RWPE2 (cell line): ENCODE results near the gene KRTAP10-7.

Experiments used
- ATAC-seq: fragments of 200-7000 bp; cut with Tn5 transposase; 3 replicates; pipeline ENCODE4 v1.9.1; 2021; ENCODE audit warnings: low read depth
- DNase-seq: peaks from one replicate; pipeline ENCODE4 v3.0.0-alpha.2; 2020; ENCODE audit warnings: low spot score
- H3K27ac ChIP-seq: fragments of 450-650 bp; 2 replicates; pipeline ENCODE4 v1.5.1; 2017; ENCODE audit warnings: mild to moderate bottlenecking; ENCODE audit not compliant: poor library complexity, severe bottlenecking
- H3K27me3 ChIP-seq: fragments of 250-450 bp; sonication (Bioruptor Pico); 2 replicates; pipeline ENCODE4 v1.5.1; 2021; ENCODE audit warnings: mild to moderate bottlenecking, moderate library complexity; ENCODE audit not compliant: insufficient read depth, poor library complexity, severe bottlenecking
- H3K36me3 ChIP-seq: fragments of 250-450 bp; sonication (Bioruptor Pico); 2 replicates; pipeline ENCODE4 v1.5.1; 2020; ENCODE audit warnings: low read depth, mild to moderate bottlenecking, moderate library complexity
- H3K4me1 ChIP-seq: fragments of 250-450 bp; sonication (Bioruptor Pico); 2 replicates; pipeline ENCODE4 v1.5.1; 2021; ENCODE audit warnings: mild to moderate bottlenecking, moderate library complexity; ENCODE audit not compliant: insufficient read depth, poor library complexity, severe bottlenecking
- H3K4me3 ChIP-seq: fragments of 250-450 bp; sonication (Bioruptor Pico); 2 replicates; pipeline ENCODE4 v1.5.1; 2021; ENCODE audit warnings: mild to moderate bottlenecking, moderate library complexity; ENCODE audit not compliant: severe bottlenecking
- H3K9me3 ChIP-seq: fragments of 250-450 bp; sonication (Bioruptor Pico); 2 replicates; pipeline ENCODE4 v1.5.1; 2021; ENCODE audit warnings: mild to moderate bottlenecking, moderate library complexity; ENCODE audit not compliant: severe bottlenecking
- TF ChIP-seq, protein P1 (sequence below): fragments of 450-650 bp; IDR thresholded peaks from one replicate; pipeline ENCODE4 v1.5.1; 2017; ENCODE audit warnings: mild to moderate bottlenecking, moderate library complexity; ENCODE audit not compliant: poor library complexity, severe bottlenecking

Gene KRTAP10-7

DNA sequence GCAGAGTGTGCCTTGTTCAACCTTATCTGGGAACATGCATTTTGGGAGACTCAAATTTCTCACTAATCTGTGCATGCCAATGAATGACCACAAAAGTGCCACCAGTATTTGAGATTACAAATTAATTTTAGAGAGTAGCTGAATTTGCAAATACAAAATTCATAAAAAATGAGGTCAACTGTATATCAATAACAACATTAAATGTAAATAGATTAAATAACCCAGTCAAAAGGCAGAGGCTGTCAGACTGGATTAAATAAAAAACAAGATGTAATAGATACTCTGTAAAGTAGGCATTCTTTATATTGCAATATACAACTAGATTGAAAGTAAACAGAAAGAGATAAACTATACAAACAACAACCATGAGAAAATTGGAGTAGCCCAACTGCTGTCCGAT, 36.3 kb upstream of the KRTAP10-7 start:
- Histone ChIP-seq H3K9me3 (no peaks in the 10 kb centered on the region), H3K4me1 (no peaks in the 10 kb centered on the region), H3K27me3 (peaks cover 5% of the 10 kb centered on the region), H3K4me3 (no peak overlapping the region), H3K36me3 (no peaks in the 10 kb centered on the region), H3K27ac (no peak overlapping the region)
- ATAC-seq (no peak), DNase-seq (no peak)
- TF ChIP-seq, protein P1, sequence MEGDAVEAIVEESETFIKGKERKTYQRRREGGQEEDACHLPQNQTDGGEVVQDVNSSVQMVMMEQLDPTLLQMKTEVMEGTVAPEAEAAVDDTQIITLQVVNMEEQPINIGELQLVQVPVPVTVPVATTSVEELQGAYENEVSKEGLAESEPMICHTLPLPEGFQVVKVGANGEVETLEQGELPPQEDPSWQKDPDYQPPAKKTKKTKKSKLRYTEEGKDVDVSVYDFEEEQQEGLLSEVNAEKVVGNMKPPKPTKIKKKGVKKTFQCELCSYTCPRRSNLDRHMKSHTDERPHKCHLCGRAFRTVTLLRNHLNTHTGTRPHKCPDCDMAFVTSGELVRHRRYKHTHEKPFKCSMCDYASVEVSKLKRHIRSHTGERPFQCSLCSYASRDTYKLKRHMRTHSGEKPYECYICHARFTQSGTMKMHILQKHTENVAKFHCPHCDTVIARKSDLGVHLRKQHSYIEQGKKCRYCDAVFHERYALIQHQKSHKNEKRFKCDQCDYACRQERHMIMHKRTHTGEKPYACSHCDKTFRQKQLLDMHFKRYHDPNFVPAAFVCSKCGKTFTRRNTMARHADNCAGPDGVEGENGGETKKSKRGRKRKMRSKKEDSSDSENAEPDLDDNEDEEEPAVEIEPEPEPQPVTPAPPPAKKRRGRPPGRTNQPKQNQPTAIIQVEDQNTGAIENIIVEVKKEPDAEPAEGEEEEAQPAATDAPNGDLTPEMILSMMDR: no peak

DNA sequence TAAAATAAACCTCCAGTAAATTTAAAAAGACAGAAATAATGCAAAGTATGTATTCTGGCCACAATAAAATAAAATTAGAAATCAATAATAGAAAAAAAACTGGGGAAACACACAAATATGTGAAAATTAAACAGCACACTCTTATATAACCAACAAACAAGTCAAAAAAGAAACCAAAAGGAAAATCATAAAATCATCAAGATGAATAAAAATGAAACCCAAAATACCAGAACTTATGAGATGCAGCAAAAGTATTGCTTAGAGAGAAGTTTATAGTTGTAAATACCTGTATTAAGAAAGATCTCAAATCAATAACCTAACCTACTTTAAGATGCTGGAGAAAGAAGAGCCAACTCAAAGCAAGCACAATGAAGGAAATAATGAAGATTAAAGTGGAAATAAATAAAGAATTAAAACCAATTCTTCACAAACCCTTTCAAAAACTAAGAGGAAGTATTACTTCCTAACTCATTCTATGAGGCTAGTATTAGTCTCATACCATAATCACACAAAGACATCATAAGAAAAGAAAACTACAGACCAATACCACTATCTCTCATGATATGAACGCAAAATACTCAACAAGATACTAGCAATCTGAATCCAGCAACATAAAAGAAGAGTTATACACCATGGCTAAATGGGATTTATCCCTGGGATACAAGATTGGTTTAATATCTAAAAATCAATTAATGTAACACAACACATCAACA, 35.4 kb upstream of the KRTAP10-7 start:
- Histone ChIP-seq H3K4me1 (no peaks in the 10 kb centered on the region), H3K27ac (no peak overlapping the region), H3K4me3 (no peak overlapping the region), H3K9me3 (no peaks in the 10 kb centered on the region), H3K36me3 (no peaks in the 10 kb centered on the region), H3K27me3 (peaks cover 5% of the 10 kb centered on the region)
- TF ChIP-seq, protein P1: no peak
- ATAC-seq (no peak), DNase-seq (no peak)

DNA sequence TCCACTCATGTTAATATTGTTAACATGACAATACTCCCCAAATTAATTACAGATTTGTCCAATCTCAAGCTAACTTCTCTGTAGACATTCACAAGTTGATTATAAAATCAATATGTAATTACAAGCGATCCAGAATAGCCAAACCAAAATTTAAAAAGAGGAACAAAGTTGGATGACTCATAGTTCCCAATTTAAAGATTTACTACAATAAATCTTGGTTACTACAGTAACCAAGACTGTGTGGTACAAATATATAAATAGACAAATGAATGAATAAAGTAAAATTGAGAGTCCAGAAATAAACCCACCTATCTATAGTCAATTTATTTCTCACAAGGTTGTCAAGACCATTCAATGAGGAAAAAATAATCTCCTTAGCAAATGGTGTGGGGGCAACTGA, 34.0 kb upstream of the KRTAP10-7 start:
- peaks cover 2% of the 10 kb centered on the region for H3K9me3 ChIP-seq
- H3K4me1 ChIP-seq: no peaks in the 10 kb centered on the region
- H3K27ac ChIP-seq: no peak overlapping the region
- ATAC-seq: no peak
- TF ChIP-seq, protein P1: no peak
- no peaks in the 10 kb centered on the region for H3K27me3 ChIP-seq
- no peak overlapping the region for H3K4me3 ChIP-seq
- H3K36me3 ChIP-seq: no peaks in the 10 kb centered on the region
- DNase-seq: no peak

DNA sequence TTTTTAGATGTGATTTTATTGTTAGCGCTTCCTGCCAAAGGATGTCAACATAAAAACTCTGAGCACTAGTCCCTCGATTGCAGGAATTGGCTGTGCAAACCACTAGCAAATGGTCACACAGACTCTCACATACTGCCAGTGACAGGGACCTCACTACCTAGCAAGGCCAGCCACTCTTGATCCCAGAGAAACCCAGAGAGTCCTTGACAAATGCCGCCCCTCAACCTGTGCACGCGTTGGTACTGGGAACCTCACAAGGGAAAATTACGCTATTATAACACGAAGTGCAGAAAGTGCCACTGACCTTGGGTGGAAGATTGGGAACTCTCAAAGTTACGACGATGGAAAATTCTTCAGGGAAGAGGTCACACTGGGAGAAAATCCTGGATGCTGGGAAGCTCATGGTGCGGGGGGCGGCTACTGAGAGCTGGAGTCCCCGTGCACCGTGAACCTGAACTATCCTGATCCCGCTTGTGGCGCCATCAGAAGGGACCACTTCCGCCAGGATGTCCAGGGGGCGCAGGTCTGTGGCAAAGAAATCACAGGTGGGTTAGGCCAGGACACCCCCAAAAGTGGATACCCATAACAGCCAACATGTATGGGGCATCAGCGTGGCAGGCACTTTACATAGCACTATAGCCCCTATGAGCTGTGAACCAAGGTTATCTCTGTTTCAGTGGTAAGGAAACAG, 32.8 kb upstream of the KRTAP10-7 start:
- Histone ChIP-seq H3K36me3 (no peaks in the 10 kb centered on the region), H3K4me1 (no peaks in the 10 kb centered on the region), H3K4me3 (no peak overlapping the region), H3K27me3 (no peaks in the 10 kb centered on the region), H3K9me3 (peaks cover 2% of the 10 kb centered on the region), H3K27ac (no peak overlapping the region)
- ATAC-seq: no peak
- TF ChIP-seq, protein P1: no peak
- DNase-seq: peak; percentile 51

DNA sequence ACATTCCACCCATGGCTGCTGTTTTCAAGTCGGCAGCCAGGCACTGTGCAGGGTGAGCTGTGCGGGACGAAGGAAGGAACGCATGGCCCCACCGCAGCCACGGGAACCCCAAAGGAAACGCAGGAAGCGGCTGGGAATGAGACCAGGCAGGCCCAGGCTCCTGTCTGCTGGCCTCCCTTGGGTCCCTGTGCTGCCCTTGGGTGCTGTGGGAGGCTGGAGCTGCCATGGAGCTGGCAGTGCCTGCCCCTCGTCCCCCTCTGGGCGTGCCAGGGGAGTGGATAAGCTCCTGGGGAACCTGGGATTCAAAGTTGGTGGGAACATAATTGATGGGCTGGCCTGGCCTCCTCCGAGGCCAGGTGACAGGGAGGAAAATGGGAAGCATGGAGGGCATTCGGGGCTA, 32.1 kb upstream of the KRTAP10-7 start:
- H3K27me3 ChIP-seq: no peaks in the 10 kb centered on the region
- no peak for ATAC-seq
- no peaks in the 10 kb centered on the region for H3K4me1 ChIP-seq

More for the DNA sequence above, 32.1 kb upstream of the KRTAP10-7 start:
- Histone ChIP-seq H3K9me3 (peaks cover 2% of the 10 kb centered on the region), H3K27ac (no peak overlapping the region), H3K36me3 (no peaks in the 10 kb centered on the region), H3K4me3 (no peak overlapping the region)
- no peak for DNase-seq
- TF ChIP-seq, protein P1: no peak
